Esophagus (tissue), 2 donors: ENCODE data around the gene CELF1. TPM values are rescaled to one million over a fixed set of nuclear protein-coding genes. Genes with fewer than 3 reads are reported as not detected.
A peak's percentile ranks its signal among the peaks of the same experiment; 100 is the strongest.

Experiments used
- H3K27ac ChIP-seq, 2 donors: one replicate each; pipeline ENCODE4 v1.5.1; 2013; ENCODE audit warnings: low read depth in 2 of 2, mild to moderate bottlenecking in 2 of 2, inconsistent platforms in 1 of 2, low read length in 1 of 2, moderate library complexity in 1 of 2
- H3K27me3 ChIP-seq, 2 donors: one replicate each; pipeline ENCODE4 v1.6.1; 2013; ENCODE audit warnings: low read length in 2 of 2, control low read depth in 1 of 2, mild to moderate bottlenecking in 1 of 2; ENCODE audit not compliant: insufficient read depth in 2 of 2, control insufficient read depth in 1 of 2
- H3K36me3 ChIP-seq, 2 donors: one replicate each; pipeline ENCODE4 v1.6.1; 2013; ENCODE audit warnings: low read length in 1 of 2; ENCODE audit not compliant: control insufficient read depth in 2 of 2, insufficient read depth in 2 of 2
- H3K4me1 ChIP-seq, 2 donors: one replicate each; pipeline ENCODE4 v1.6.1; 2013; ENCODE audit warnings: low read length in 1 of 2; ENCODE audit not compliant: control insufficient read depth in 2 of 2, insufficient read depth in 2 of 2
- H3K4me3 ChIP-seq, 2 donors: one replicate each; pipeline ENCODE4 v1.5.1; 2013; ENCODE audit warnings: low read length in 2 of 2, mild to moderate bottlenecking in 2 of 2, low read depth in 1 of 2, moderate library complexity in 1 of 2
- H3K9me3 ChIP-seq, 2 donors: one replicate each; pipeline ENCODE4 v1.6.1; 2013; ENCODE audit warnings: mild to moderate bottlenecking in 2 of 2, low read depth in 1 of 2, low read length in 1 of 2, moderate library complexity in 1 of 2; ENCODE audit not compliant: control insufficient read depth in 2 of 2, insufficient read depth in 1 of 2
- WGBS, 2 donors: extraction: QIAGEN DNeasy Blood & Tissue Kit; methylation state at CpG; one replicate each; pipeline ENCODE4 v1.1.7; 2013; 5-methylcytosine and 5-hydroxymethylcytosine counted together
- polyA plus RNA-seq, 2 donors: library from polyadenylated mRNA; stranded (reverse); fragments of 200-250 nt; gene quantifications; one replicate each; pipeline ENCODE4 v1.2.3, GENCODE V29; 2013
- donor health status: healthy with polysubstance abuse.
- donor health status: Bipolar disorder and iron deficiency.

Gene CELF1
- polyA plus RNA-seq, 2 donors, result 18.7 to 24.7 TPM

- peaks cover 7% of the 10 kb centered on the region in 2 donors for H3K4me1 ChIP-seq
- 0% methylated on average over 62 of the region's 62 CpGs for WGBS, 2 donors
- H3K9me3 ChIP-seq, result no peaks in the 10 kb centered on the region
- peak within 1 kb of the TSS; percentile 91 to 92 for H3K4me3 ChIP-seq
- peak within 1 kb of the TSS; percentile 85 to 93 for H3K27ac ChIP-seq
- H3K27me3 ChIP-seq, result no peaks in the 10 kb centered on the region
- peaks cover 8 to 18% of the 10 kb centered on the region in 2 donors for H3K36me3 ChIP-seq
Observed at GRCh38 chr11:47426062-47426956, 126.6 kb downstream of the CELF1 start, which contains the start of gene PSMC3. Gene PSMC3, minus strand, starts transcription at chr11:47426439. Its CDS starts 160 bp downstream, at chr11:47426279.

GRCh38 chr11:47425611-47426010 is 127.3 kb downstream of the CELF1 start:
- Histone ChIP-seq H3K4me3 (peak overlapping the region; percentile 91 to 92), H3K4me1 (peaks cover 7% of the 10 kb centered on the region in 2 donors), H3K27ac (peak overlapping the region; percentile 79 to 93), H3K9me3 (no peaks in the 10 kb centered on the region), H3K36me3 (peaks cover 10 to 23% of the 10 kb centered on the region in 2 donors), H3K27me3 (no peaks in the 10 kb centered on the region)
- 0 to 1% methylated on average over 14 of the region's 14 CpGs for WGBS, 2 donors

- Histone ChIP-seq H3K4me3 (no peak overlapping the region), H3K4me1 (peaks cover 5 to 11% of the 10 kb centered on the region in 2 donors), H3K36me3 (peaks cover 13 to 39% of the 10 kb centered on the region in 2 donors), H3K27me3 (no peaks in the 10 kb centered on the region), H3K9me3 (no peaks in the 10 kb centered on the region), H3K27ac (no peak overlapping the region)
- WGBS, 2 donors, result 68% methylated on average over 23 of the region's 23 CpGs
Observed at GRCh38 chr11:47418454-47419259, 134.3 kb downstream of the CELF1 start.

DNA sequence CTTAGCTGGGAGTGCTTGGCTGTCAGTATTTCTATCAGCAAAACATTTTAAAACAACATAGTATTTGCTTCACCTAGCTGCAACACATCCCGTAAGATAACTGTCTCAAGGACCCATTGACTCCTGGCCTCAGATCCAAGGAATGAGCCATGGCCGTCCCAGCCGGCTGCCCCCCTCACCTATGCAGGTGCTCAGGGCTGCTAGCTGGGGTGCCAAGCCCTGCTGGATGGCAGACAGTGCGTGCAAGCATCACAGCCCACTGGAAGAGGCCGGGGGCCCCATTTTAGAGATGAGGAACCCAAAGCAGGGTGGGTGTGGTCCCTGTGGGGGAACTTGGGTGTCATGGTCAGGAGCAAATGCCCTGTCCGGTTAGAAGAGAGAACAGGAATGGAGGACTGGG is 135.2 kb downstream of the CELF1 start:
- H3K9me3 ChIP-seq, result no peaks in the 10 kb centered on the region
- WGBS, 2 donors, result 83 to 85% methylated on average over 6 of the region's 6 CpGs
- H3K4me1 ChIP-seq, result peaks cover 5 to 11% of the 10 kb centered on the region in 2 donors
- no peaks in the 10 kb centered on the region for H3K27me3 ChIP-seq
- peak overlapping the region in 1 of 2 donors; percentile 22 for H3K27ac ChIP-seq
- peaks cover 13 to 41% of the 10 kb centered on the region in 2 donors for H3K36me3 ChIP-seq
- no peak overlapping the region for H3K4me3 ChIP-seq

- peak overlapping the region; percentile 72 to 83 for H3K27ac ChIP-seq
- WGBS, 2 donors, result 19 to 22% methylated on average over 13 of the region's 13 CpGs
Observed at GRCh38 chr11:47415949-47416472, 136.9 kb downstream of the CELF1 start.

More at GRCh38 chr11:47415949-47416472, 136.9 kb downstream of the CELF1 start:
- H3K4me1 ChIP-seq, result peaks cover 5 to 11% of the 10 kb centered on the region in 2 donors
- peaks cover 10 to 31% of the 10 kb centered on the region in 2 donors for H3K36me3 ChIP-seq
- no peaks in the 10 kb centered on the region for H3K27me3 ChIP-seq
- no peaks in the 10 kb centered on the region for H3K9me3 ChIP-seq
- no peak overlapping the region for H3K4me3 ChIP-seq

Other genes starting within 250 kb of the CELF1 start
- under 1 TPM; 0.04 to 0.08 TPM for gene MYBPC3, start 200.4 kb downstream of the CELF1 start, polyA plus RNA-seq
- 1 to 10 TPM; 3.9 to 6.8 TPM for gene SPI1, start 174.6 kb downstream of the CELF1 start, polyA plus RNA-seq
- gene SLC39A13, start 144.5 kb downstream of the CELF1 start, polyA plus RNA-seq, result 10 to 100 TPM; 14.3 to 21.1 TPM
- gene PSMC3, start 126.7 kb downstream of the CELF1 start, polyA plus RNA-seq, result 100 to 1,000 TPM in 1 of 2 donors, 10 to 100 TPM in 1; 90.3 to 137 TPM
- under 1 TPM; 0.13 to 0.16 TPM for gene RAPSN, start 104.0 kb downstream of the CELF1 start, polyA plus RNA-seq
- gene PTPMT1, start 12.5 kb upstream of the CELF1 start, polyA plus RNA-seq, result 10 to 100 TPM; 38.2 to 50.7 TPM
- 10 to 100 TPM in 1 of 2 donors, 1 to 10 TPM in 1; 3.6 to 10.2 TPM for gene KBTBD4, start 25.8 kb upstream of the CELF1 start, polyA plus RNA-seq
- 100 to 1,000 TPM; 126 to 151 TPM for gene NDUFS3, start 25.9 kb upstream of the CELF1 start, polyA plus RNA-seq
- under 1 TPM in 1 of 2 donors, not detected in 1; 0.02 TPM for gene FAM180B, start 33.5 kb upstream of the CELF1 start, polyA plus RNA-seq
- gene C1QTNF4, start 41.3 kb upstream of the CELF1 start, polyA plus RNA-seq, result under 1 TPM; 0.28 to 0.47 TPM
- gene MTCH2, start 89.4 kb upstream of the CELF1 start, polyA plus RNA-seq, result 10 to 100 TPM; 30.5 to 85.7 TPM
- 1 to 10 TPM in 1 of 2 donors, under 1 TPM in 1; 0.69 to 1.7 TPM for gene AGBL2, start 162.2 kb upstream of the CELF1 start, polyA plus RNA-seq
- gene FNBP4, start 214.2 kb upstream of the CELF1 start, polyA plus RNA-seq, result 10 to 100 TPM; 35.3 to 41.2 TPM